SK-N-MC (cell line): ENCODE results near the gene NCAPG2.

Experiments used
- EZH2 ChIP-seq: fragments of 200-600 bp; sonication (generic); IDR thresholded peaks from one replicate; pipeline ENCODE4 v1.6.1; 2017; ENCODE audit warnings: antibody characterized with exemption
- POLR2AphosphoS5 ChIP-seq: IDR thresholded peaks from 2 replicates; pipeline ENCODE4 v1.6.1; 2012; ENCODE audit warnings: mild to moderate bottlenecking, low read depth, low read length, borderline replicate concordance

- no peak for TF ChIP-seq EZH2
- no peak for TF ChIP-seq POLR2AphosphoS5
These were observed 20.3 kb downstream of the NCAPG2 start for GRCh38 chr7:158684329-158684728.
